ENCODE data around the gene LHX2. TPM values are rescaled to one million over a fixed set of nuclear protein-coding genes. Genes with fewer than 3 reads are reported as not detected.

LHX2 gene
- total and polyA plus RNA-seq, 9 of the 15 experiments (the other 6 are each of a cell fraction or from before 2014, with no cell fraction given) = 0.07 TPM; not detected in 8

DNA sequence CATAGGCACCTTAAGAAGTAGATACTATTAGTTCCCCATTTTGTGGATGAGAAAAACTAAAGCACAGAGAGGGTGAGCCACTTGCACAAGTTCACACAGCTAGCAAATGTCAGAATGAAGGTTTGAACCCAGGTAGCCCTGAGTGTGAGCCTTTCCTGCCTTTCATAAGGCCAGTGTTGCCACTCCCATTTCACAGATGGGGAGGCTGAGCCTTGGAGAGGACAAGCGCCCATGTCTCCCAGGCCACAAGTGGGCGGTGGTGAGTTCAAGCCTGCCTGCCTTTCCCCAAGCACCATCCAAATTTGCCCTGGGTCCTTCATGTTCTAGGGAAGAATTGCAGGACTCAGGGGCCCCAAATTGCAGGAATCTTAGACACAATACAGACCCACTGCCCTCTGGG is 50.6 kb downstream of the LHX2 start (continued):
- TF ChIP-seq COPS2 (conservative IDR thresholded peaks at IDR 0.05) (no peak), ZNF707 (CRISPR knock-in tag; conservative IDR thresholded peaks at IDR 0.05) (no peak), RBM25 (IDR thresholded peaks at IDR 0.05; ENCODE audit: low read depth, low read length, severe bottlenecking) (peak; percentile 94), ZFP30 (CRISPR knock-in tag; IDR thresholded peaks at IDR 0.05; ENCODE audit: borderline replicate concordance) (no peak), RAD21 (CRISPR knock-in tag; conservative IDR thresholded peaks at IDR 0.05 in 1 of 2, IDR thresholded peaks at IDR 0.05 in 1 of 2) (peak in 1 of 2 experiments; percentile 35; a peak in 1 of 4 replicates), U2AF1 (optimal IDR thresholded peaks at IDR 0.05; ENCODE audit: low read depth, low read length) (no peak), ETV6 (IDR thresholded peaks at IDR 0.05; ENCODE audit: borderline replicate concordance in 1 of 2, low read depth in 2 of 2, low read length in 1 of 2) (no peak), ETV6 (CRISPR knock-in tag; IDR thresholded peaks at IDR 0.05; ENCODE audit: borderline replicate concordance) (no peak), ADNP (tag; IDR thresholded peaks at IDR 0.05) (0 out of 2 replicates have a peak, but pooled peaks have one; percentile 29), RHOXF2B (CRISPR knock-in tag; conservative IDR thresholded peaks at IDR 0.05) (no peak), TEAD2 (tag; IDR thresholded peaks at IDR 0.05) (no peak), FOXA1 (IDR thresholded peaks at IDR 0.05; ENCODE audit: borderline replicate concordance) (no peak), ELF4 (CRISPR knock-in tag; IDR thresholded peaks at IDR 0.05) (no peak), ESRRA (IDR thresholded peaks at IDR 0.05; ENCODE audit: borderline replicate concordance, low read depth) (peak; percentile 86), MXI1 (IDR thresholded peaks at IDR 0.05; ENCODE audit: low read depth, low read length) (no peak), ZNF696 (CRISPR knock-in tag; conservative IDR thresholded peaks at IDR 0.05) (no peak)
- TF ChIP-seq, protein P1, sequence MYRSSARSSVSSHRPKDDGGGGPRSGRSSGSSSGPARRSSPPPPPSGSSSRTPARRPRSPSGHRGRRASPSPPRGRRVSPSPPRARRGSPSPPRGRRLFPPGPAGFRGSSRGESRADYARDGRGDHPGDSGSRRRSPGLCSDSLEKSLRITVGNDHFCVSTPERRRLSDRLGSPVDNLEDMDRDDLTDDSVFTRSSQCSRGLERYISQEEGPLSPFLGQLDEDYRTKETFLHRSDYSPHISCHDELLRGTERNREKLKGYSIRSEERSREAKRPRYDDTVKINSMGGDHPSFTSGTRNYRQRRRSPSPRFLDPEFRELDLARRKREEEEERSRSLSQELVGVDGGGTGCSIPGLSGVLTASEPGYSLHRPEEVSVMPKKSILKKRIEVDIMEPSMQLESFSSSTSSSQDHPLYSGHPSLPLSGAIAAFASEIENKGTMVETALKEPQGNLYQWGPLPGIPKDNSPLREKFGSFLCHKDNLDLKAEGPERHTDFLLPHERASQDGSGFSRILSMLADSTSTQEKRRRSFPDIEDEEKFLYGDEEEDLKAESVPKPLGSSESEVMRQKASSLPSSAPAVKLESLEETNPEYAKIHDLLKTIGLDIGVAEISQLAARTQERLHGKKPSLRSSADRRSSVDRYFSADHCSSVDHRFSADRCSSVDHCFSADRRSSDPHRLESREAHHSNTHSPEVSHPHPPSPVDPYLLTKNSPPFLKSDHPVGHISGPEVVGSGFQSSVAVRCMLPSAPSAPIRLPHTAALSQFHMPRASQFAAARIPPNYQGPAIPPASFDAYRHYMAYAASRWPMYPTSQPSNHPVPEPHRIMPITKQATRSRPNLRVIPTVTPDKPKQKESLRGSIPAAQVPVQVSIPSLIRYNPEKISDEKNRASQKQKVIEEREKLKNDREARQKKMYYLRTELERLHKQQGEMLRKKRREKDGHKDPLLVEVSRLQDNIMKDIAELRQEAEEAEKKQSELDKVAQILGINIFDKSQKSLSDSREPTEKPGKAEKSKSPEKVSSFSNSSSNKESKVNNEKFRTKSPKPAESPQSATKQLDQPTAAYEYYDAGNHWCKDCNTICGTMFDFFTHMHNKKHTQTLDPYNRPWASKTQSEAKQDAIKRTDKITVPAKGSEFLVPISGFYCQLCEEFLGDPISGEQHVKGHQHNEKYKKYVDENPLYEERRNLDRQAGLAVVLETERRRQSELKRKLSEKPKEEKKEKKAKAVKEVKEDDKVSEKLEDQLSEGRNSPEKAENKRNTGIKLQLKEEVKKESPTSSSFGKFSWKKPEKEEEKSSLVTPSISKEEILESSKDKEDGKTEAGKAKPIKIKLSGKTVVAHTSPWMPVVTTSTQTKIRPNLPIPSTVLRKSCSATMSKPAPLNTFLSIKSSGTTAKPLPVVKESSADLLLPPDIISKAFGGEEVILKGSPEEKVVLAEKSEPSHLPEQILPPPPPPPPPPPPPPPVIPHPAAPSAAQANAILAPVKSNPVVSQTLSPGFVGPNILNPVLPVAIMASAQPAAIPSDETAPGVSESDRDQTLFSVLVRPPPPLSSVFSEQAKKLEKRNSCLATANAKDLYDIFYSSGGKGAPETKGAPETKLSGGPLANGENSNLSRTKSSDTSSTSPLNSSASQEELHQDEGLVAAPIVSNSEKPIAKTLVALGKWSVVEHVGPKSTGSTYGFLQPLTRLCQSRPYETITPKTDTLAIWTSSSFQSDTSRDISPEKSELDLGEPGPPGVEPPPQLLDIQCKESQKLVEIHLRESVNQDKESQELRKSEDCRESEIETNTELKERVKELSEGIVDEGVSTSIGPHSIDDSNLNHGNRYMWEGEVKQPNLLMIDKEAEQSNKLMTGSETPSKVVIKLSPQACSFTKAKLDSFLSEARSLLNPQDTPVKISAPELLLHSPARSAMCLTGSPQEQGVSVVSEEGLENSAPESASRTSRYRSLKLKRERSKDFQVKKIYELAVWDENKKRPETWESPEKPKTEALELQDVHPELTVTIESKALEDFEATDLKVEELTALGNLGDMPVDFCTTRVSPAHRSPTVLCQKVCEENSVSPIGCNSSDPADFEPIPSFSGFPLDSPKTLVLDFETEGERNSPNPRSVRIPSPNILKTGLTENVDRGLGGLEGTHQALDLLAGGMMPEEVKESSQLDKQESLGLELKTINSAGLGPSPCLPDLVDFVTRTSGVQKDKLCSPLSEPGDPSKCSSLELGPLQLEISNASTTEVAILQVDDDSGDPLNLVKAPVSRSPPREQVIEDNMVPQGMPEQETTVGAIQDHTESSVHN (IDR thresholded peaks at IDR 0.05; ENCODE audit: borderline replicate concordance in 1 of 2, low read depth in 1 of 2) = no peak
- TF ChIP-seq, protein P2, sequence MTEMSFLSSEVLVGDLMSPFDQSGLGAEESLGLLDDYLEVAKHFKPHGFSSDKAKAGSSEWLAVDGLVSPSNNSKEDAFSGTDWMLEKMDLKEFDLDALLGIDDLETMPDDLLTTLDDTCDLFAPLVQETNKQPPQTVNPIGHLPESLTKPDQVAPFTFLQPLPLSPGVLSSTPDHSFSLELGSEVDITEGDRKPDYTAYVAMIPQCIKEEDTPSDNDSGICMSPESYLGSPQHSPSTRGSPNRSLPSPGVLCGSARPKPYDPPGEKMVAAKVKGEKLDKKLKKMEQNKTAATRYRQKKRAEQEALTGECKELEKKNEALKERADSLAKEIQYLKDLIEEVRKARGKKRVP (CRISPR knock-in tag; IDR thresholded peaks at IDR 0.05) = no peak
- TF ChIP-seq, protein P3, sequence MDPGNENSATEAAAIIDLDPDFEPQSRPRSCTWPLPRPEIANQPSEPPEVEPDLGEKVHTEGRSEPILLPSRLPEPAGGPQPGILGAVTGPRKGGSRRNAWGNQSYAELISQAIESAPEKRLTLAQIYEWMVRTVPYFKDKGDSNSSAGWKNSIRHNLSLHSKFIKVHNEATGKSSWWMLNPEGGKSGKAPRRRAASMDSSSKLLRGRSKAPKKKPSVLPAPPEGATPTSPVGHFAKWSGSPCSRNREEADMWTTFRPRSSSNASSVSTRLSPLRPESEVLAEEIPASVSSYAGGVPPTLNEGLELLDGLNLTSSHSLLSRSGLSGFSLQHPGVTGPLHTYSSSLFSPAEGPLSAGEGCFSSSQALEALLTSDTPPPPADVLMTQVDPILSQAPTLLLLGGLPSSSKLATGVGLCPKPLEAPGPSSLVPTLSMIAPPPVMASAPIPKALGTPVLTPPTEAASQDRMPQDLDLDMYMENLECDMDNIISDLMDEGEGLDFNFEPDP (CRISPR knock-in tag; IDR thresholded peaks at IDR 0.05) = no peak
